Spleen (tissue), 11 donors: Measurements from ENCODE around the gene TCIRG1. TPM values are rescaled to one million over a fixed set of nuclear protein-coding genes. Genes with fewer than 3 reads are reported as not detected.
A peak's percentile ranks its signal among the peaks of the same experiment; 100 is the strongest.

Source experiments
- DNase-seq: peaks from one replicate; pipeline ENCODE4 v3.0.0-alpha.2; 2020
- H3K27ac ChIP-seq, 8 donors: fragments of 200-600 bp; sonication (generic) in 7 of 8; 1 replicate in 4 of 8; 2 replicates in 4 of 8; pipeline versions ENCODE4 v1.5.0 to v1.8.0; 2016 to 2021; ENCODE audit warnings: inconsistent platforms in 4 of 8, mild to moderate bottlenecking in 4 of 8, moderate library complexity in 1 of 8
- H3K27me3 ChIP-seq, 7 donors: fragments of 200-600 bp; sonication (generic) in 6 of 7; replicated peaks in 1 of 7; 1 replicate in 4 of 7; 2 replicates in 3 of 7; pipeline versions ENCODE4 v1.5.0 to v1.8.0; 2016 to 2021; ENCODE audit warnings: inconsistent platforms in 3 of 7, mild to moderate bottlenecking in 1 of 7
- H3K36me3 ChIP-seq, 6 donors: fragments of 200-600 bp; sonication (generic) in 5 of 6; 1 replicate in 4 of 6; 2 replicates in 2 of 6; pipeline versions ENCODE4 v1.5.0 to v1.8.0; 2016 to 2021; ENCODE audit warnings: inconsistent platforms in 2 of 6
- H3K4me1 ChIP-seq, 6 donors: fragments of 200-600 bp; sonication (generic) in 5 of 6; 1 replicate in 3 of 6; 2 replicates in 3 of 6; pipeline versions ENCODE4 v1.5.0 to v1.8.0; 2016 to 2021; ENCODE audit warnings: inconsistent platforms in 3 of 6
- H3K4me3 ChIP-seq, 8 donors: fragments of 200-600 bp; sonication (generic) in 7 of 8; 1 replicate in 4 of 8; 2 replicates in 4 of 8; pipeline versions ENCODE4 v1.5.0 to v1.8.0; 2016 to 2021; ENCODE audit warnings: inconsistent platforms in 4 of 8, mild to moderate bottlenecking in 4 of 8, moderate library complexity in 2 of 8
- H3K9me3 ChIP-seq, 8 donors: fragments of 200-600 bp; sonication (generic) in 7 of 8; 1 replicate in 4 of 8; 2 replicates in 4 of 8; pipeline versions ENCODE4 v1.5.0 to v1.8.0; 2016 to 2021; ENCODE audit warnings: inconsistent platforms in 4 of 8
- POLR2A ChIP-seq, 3 donors: fragments of 450-650 bp; IDR thresholded peaks; one replicate each; pipeline ENCODE4 v1.5.1; 2017; ENCODE audit warnings: antibody characterized with exemption in 3 of 3, mild to moderate bottlenecking in 1 of 3
- POLR2AphosphoS5 ChIP-seq, 3 donors: sonication (generic); formaldehyde crosslinking; IDR thresholded peaks; one replicate each; pipeline ENCODE4 v1.5.1; 2017; ENCODE audit warnings: antibody characterized with exemption in 3 of 3
- WGBS, 5 donors: extraction: QIAGEN DNeasy Blood & Tissue Kit in 3 of 5; methylation state at CpG; one replicate each; pipeline versions ENCODE4 v1.1.5 to v1.1.7; 2013 to 2018; 5-methylcytosine and 5-hydroxymethylcytosine counted together
- intact Hi-C: fragments of 100-400 bp; cut with DNase I; formaldehyde crosslinking; loops from one replicate; pipeline ENCODE4 v1.15.0; 2023; ENCODE audit warnings: low total_unique reads
- polyA plus RNA-seq, 3 donors: library from polyadenylated mRNA; stranded (reverse); fragments of 200-250 nt; gene quantifications; one replicate each; pipeline ENCODE4 v1.2.1, GENCODE V29; 2013
- total RNA-seq, 7 donors: library from RNA; depleted of rRNA in 3 of 7; stranded (reverse); fragments of >200 nt in 3 of 7; fragmentation: NEBNext Ultra II Directional in 4 of 7; extraction: Animal tissue kit (Norgen Biotek cat#: 25700) in 4 of 7; gene quantifications; one replicate each; pipeline versions ENCODE4 v1.1.0 to v1.2.1, GENCODE V29; 2016 to 2021
- TF ChIP-seq, protein P1 (sequence below), 11 experiments: fragments of 200-600 bp in 7 of 11; fragments of 450-650 bp in 4 of 11; sonication (generic) in 4 of 11; IDR thresholded peaks in 8 of 11; conservative IDR thresholded peaks in 3 of 11; 1 replicate in 7 of 11; 2 replicates in 4 of 11; pipeline versions ENCODE4 v1.4.0 to v1.8.0; 2016 to 2021; ENCODE audit warnings: antibody characterized with exemption in 11 of 11, inconsistent platforms in 4 of 11, mild to moderate bottlenecking in 1 of 11
- donor health status: healthy with polysubstance abuse.
- donor health status: DM: no; HTN: no; CAD: no; lungs with moderate emphysema.
- donor health status: DM: no; HTN: no; CAD: no.
- donor health status: Bipolar disorder and iron deficiency.
- donor health status: healthy.
- donor health status: DM: no; HTN: no; CAD: no.
- donor health status: DM: yes; HTN: yes; CAD: no.

TCIRG1 gene
- total and polyA plus RNA-seq, 10 donors, result 199 to 707 (median 377) TPM

DNA sequence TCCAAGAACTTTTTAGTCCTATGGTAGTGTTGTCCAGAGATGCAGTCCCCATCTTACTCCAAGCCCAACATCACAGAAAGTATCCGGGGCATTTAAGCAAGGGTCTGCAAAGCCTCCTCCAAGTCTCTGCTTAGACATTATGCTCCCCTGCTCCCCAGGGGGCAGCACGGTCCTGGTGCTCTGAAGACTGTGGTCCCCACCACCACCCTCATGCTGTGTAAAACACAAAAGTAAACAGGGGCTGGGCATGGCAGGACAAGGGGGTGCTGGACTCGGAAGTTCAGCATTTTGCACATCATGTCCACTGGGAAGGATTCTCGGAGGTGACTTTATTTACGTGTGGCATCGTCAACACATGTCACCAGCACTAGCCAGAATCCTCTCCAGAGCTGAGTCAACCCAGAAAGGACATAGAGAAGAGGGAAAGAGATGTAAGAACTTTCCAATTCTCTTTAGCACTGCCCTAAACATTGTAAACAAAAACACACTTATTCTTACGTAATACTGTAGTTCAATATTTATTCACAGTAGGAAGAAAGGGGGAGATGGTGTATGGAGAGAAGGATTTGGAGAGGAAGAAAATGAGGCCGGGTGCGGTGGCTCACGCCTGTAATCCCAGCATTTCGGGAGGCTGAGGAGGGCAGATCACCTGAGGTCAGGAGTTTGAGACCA is 37.7 kb downstream of the TCIRG1 start:
- H3K4me3 ChIP-seq, result no peak overlapping the region
- 85 to 92% (median 86%) methylated on average over 10 to 11 of the region's 11 CpGs for WGBS, 5 donors
- peaks cover 0 to 16% (median 8%) of the 10 kb centered on the region in 6 donors for H3K4me1 ChIP-seq
- no peak for DNase-seq
- H3K36me3 ChIP-seq, result peaks cover 0 to 72% (median 2%) of the 10 kb centered on the region in 6 donors
- H3K27ac ChIP-seq, result no peak overlapping the region
- H3K9me3 ChIP-seq, result no peaks in the 10 kb centered on the region
- no peak for TF ChIP-seq POLR2AphosphoS5 (IDR thresholded peaks at IDR 0.05)
- TF ChIP-seq, protein P1, sequence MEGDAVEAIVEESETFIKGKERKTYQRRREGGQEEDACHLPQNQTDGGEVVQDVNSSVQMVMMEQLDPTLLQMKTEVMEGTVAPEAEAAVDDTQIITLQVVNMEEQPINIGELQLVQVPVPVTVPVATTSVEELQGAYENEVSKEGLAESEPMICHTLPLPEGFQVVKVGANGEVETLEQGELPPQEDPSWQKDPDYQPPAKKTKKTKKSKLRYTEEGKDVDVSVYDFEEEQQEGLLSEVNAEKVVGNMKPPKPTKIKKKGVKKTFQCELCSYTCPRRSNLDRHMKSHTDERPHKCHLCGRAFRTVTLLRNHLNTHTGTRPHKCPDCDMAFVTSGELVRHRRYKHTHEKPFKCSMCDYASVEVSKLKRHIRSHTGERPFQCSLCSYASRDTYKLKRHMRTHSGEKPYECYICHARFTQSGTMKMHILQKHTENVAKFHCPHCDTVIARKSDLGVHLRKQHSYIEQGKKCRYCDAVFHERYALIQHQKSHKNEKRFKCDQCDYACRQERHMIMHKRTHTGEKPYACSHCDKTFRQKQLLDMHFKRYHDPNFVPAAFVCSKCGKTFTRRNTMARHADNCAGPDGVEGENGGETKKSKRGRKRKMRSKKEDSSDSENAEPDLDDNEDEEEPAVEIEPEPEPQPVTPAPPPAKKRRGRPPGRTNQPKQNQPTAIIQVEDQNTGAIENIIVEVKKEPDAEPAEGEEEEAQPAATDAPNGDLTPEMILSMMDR (IDR thresholded peaks at IDR 0.05 in 8 of 11, conservative IDR thresholded peaks at IDR 0.05 in 3 of 11), result peak in 1 of 11 experiments; percentile 29
- TF ChIP-seq POLR2A (IDR thresholded peaks at IDR 0.05), result no peak
- intact Hi-C loops, result no loop called here
- H3K27me3 ChIP-seq, result no peaks in the 10 kb centered on the region

DNA sequence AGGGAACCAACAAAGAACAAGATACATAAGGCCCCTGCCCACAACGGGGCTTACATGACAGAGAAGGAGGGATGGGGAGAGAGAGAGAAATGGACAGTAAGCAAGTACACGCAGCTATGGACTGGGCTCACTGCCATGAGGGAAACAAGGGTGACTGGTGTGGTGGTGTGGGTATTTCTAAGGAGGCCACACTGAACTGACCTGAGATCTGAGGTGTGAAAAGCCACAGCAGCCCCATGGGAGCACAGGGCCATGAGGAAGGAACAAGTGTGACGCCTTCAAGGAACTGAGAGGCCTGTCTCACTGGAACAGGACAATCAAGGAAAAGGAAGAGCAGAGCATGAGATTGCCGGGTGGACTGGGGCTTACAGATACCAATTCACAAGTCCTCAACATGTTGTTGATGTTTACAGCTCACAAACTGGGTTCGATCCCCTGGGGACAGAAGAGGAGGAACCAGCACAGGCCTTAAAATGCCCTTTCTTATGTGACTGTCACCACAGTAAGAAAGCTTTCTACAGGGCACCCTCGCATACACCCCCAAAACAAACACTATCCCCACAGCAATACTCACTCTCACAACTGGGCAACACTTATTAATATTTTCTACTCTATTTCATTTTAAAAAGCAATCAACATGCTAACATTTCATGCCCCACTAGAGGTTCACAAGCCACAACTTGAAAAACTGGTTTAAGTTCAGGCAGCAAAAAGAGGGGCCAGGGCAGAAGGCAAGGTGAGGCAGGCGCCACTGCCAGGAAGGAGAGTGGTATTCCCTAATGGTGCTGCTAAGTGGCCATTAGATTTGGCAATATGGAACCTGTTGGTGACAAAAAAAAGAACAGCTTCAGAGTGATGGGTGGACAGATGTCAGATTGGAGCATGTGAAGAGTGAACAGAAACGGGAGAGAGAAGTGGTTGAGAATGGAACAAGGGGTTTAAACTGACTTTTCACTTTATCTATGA is 39.1 kb downstream of the TCIRG1 start:
- peaks cover 0 to 62% (median 2%) of the 10 kb centered on the region in 6 donors for H3K36me3 ChIP-seq
- no peaks in the 10 kb centered on the region for H3K9me3 ChIP-seq
- H3K27ac ChIP-seq, result no peak overlapping the region
- intact Hi-C loops, result no loop called here
- peaks cover 0 to 10% (median 3%) of the 10 kb centered on the region in 6 donors for H3K4me1 ChIP-seq
- H3K27me3 ChIP-seq, result no peaks in the 10 kb centered on the region
- H3K4me3 ChIP-seq, result no peak overlapping the region
- WGBS, 5 donors, result 77 to 81% (median 80%) methylated on average over 8 of the region's 8 CpGs
- no peak for DNase-seq
- TF ChIP-seq, protein P1 (IDR thresholded peaks at IDR 0.05 in 8 of 11, conservative IDR thresholded peaks at IDR 0.05 in 3 of 11), result no peak
- TF ChIP-seq POLR2AphosphoS5 (IDR thresholded peaks at IDR 0.05), result peak in 1 of 3 donors; percentile 7

DNA sequence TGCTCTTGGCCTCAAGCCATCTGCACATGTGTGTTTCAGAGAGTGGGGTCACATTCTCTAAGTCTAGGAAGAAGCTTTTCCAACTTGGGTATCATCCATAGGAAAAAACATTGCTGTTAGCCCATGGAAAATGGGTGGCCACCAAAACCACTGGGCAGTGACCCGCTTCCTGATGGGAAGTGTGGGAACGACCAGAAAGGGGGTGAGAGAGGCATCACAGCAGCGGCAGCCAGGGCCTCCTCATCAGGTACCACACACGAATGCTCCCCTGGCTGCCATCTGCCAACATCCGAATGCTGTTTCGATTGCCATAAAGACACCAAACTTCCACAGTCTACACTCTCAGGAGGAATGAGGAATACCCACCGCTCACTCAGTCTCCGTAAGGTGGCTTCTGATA is 42.0 kb downstream of the TCIRG1 start:
- no peak for DNase-seq
- peaks cover 0 to 10% (median 3%) of the 10 kb centered on the region in 6 donors for H3K4me1 ChIP-seq
- H3K9me3 ChIP-seq, result no peaks in the 10 kb centered on the region
- no peak for TF ChIP-seq POLR2AphosphoS5 (IDR thresholded peaks at IDR 0.05)
- H3K27me3 ChIP-seq, result no peaks in the 10 kb centered on the region
- H3K27ac ChIP-seq, result no peak overlapping the region
- intact Hi-C loops, result no loop called here
- peaks cover 0 to 35% (median 0%) of the 10 kb centered on the region in 6 donors for H3K36me3 ChIP-seq
- H3K4me3 ChIP-seq, result no peak overlapping the region
- 92 to 94% (median 92%) methylated on average over 8 of the region's 8 CpGs for WGBS, 5 donors

DNA sequence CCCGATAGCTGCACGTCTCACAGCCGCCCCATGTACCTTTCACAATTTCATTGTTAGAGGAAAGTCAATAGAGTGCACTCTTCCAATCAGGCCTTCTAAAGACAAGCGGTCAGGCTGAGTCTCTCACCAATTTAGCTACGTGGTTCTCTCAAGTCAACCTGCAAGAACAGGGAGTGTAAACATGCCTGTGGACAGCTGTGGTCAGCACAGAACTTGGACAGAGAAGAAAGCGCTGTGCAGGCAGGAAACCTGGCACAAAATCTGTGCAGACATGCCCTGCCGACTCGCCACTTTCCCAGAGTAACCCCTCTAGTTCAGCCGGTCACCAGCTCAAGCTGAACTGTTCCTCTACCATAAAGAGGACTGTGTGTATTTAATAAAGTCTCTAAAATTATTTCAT is 42.9 kb downstream of the TCIRG1 start:
- no peak overlapping the region for H3K27ac ChIP-seq
- WGBS, 5 donors, result 90 to 97% (median 92%) methylated on average over 9 of the region's 9 CpGs
- DNase-seq, result no peak

More for the DNA sequence above, 42.9 kb downstream of the TCIRG1 start:
- TF ChIP-seq, protein P1 (IDR thresholded peaks at IDR 0.05 in 8 of 11, conservative IDR thresholded peaks at IDR 0.05 in 3 of 11), result no peak
- no peak for TF ChIP-seq POLR2AphosphoS5 (IDR thresholded peaks at IDR 0.05)
- no peak for TF ChIP-seq POLR2A (IDR thresholded peaks at IDR 0.05)
- no peaks in the 10 kb centered on the region for H3K27me3 ChIP-seq
- H3K36me3 ChIP-seq, result peaks cover 0 to 35% (median 0%) of the 10 kb centered on the region in 6 donors
- H3K4me1 ChIP-seq, result peaks cover 0 to 10% (median 3%) of the 10 kb centered on the region in 6 donors
- H3K4me3 ChIP-seq, result no peak overlapping the region
- intact Hi-C loops, result no loop called here
- no peaks in the 10 kb centered on the region for H3K9me3 ChIP-seq
